HG03571 (cell line): ENCODE data around the gene MACROD2.
A peak's percentile ranks its signal among the peaks of the same experiment; 100 is the strongest.

Experiments
- ATAC-seq: cut with Tn5 transposase; IDR thresholded peaks from one replicate; pipeline ENCODE4 v1.9.1; 2021; ENCODE audit not compliant: unreplicated experiment

The MACROD2 gene

DNA sequence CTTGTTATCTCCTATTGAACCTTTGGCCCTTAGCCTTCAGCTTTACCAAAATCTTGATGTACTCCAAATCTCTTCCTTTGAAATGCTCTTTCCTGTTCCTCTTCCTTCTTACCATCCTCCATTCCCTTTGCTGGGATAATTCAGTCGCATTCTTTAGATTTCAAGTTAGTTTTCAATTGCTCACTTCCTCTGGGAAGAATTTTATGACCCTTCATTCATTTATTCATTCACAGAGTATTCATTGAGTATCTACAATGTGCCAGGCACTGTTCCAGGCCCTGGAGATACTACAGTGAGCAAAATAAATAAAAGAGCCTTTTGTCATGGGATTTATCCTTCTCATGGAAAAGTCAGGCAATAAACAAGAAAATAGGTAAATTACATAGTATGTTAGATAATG is 890.3 kb downstream of the MACROD2 start:
- ATAC-seq: no peak

DNA sequence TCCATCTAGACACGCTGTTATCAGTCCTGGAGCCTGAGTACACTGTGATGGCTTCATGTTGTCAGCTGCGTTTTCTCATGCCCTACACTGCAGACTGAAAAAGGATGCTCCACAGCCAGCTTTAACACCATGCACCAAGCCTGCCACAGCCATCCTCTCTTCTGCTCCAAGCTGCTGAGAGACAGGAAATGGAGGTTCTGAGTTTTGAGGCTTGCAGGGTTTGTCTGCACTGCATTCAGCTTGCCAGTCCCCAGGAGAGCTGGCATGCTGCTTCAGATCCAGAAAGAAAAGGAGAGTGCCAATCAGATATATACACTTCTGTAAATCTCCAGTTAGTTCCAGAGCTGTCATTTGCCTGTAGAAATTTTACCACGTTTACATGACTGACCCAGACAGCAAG is 892.8 kb downstream of the MACROD2 start:
- ATAC-seq: no peak

DNA sequence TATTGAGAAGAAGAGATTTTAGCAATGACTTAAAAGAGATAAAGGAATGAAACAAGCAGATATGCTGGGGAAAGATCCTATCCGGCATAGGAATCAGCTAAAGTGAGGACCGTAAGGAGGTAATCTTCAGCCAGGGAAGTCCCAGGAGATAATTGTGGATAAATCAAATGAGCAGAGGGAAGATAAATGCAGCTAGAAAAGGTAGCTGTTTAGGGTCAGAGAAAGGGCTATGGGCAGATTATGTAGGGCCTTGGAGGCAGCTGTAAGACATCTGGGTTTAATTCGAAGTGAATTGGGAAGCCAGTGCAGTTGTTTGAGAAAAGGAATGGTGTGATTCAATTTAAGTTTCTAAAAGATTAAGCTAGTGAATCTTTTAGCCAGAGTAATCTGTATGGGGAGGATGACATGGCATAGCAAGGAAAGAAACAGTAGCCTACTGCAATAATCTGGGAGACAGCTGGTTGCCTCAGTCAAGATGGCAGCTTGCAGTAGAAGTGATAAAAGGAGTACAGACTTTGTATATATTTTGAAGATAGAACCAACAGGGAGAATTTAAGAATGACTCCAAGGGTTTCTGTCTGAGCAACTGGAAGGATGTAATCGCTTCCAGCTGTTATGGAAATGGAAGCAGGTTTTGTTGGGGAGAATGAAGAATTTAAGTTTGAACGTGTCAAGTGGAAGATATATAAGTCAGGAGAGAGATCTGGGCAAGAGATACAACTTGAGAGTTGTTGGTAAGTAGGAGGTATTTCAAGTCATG is 894.4 kb downstream of the MACROD2 start:
- ATAC-seq: no peak

DNA sequence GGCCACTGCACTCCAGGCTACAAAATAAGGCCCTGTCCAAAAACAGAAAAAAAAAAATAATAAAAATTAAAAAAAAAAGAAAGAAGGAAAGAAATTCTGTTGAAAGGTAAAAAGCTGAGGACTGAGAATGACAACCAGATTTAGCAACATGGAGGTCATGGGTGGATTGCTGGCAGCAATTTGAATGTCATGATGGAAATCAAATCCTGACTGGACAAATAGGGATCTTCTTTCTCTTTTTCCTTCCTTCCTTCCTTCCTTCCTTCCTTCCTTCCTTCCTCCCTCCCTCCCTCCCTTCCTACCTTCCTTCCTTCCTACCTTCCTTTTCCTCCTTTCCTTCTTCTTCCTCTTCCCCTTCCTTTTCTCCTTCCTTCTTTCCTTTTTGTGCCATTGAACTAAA is 895.4 kb downstream of the MACROD2 start:
- no peak for ATAC-seq

- no peak for ATAC-seq
These were observed 897.5 kb downstream of the MACROD2 start for GRCh38 chr20:14892782-14893181.

DNA sequence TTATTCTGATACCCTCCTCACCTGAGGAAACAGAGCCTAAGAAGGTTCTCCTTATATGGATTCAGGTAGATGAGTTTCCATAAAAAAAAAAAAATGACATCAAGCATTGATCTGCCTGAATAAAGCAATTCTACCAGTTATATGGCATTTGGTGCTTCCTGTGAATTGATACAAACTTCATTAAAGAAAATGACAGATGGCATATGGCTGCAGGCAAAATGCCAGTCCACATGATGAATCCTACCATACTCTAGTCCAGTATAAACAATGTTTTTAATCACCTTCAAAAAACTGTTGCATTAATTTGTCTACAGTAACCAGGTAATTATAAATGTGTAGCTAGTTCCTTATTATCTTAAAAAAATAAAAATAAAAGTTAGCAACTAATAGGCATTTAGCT is 901.3 kb downstream of the MACROD2 start:
- ATAC-seq: no peak

GRCh38 chr20:14897608-14898007 is 902.3 kb downstream of the MACROD2 start:
- ATAC-seq: no peak

- peak; percentile 98 for ATAC-seq
These were observed 907.2 kb downstream of the MACROD2 start for GRCh38 chr20:14902432-14903089.

GRCh38 chr20:14906908-14907434 is 911.7 kb downstream of the MACROD2 start:
- no peak for ATAC-seq

DNA sequence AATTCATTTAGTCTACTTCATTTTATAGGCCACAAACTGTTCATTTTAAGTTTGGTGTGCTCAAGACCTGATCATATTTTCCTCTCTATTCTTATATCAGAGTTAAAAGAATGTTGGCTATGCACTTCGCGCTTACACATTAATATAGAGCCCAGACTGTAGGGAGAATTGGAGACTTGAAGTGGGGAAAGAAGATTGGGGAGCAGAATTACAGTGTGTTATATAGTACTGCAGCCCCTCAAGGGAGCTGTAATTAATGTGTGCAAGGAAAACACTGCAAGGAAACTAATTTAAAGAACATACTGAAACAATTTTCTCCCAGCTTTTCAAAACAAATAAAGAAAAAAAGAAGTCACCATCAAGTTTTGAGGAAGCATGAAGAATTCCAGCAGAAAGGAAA is 914.8 kb downstream of the MACROD2 start:
- ATAC-seq: no peak

DNA sequence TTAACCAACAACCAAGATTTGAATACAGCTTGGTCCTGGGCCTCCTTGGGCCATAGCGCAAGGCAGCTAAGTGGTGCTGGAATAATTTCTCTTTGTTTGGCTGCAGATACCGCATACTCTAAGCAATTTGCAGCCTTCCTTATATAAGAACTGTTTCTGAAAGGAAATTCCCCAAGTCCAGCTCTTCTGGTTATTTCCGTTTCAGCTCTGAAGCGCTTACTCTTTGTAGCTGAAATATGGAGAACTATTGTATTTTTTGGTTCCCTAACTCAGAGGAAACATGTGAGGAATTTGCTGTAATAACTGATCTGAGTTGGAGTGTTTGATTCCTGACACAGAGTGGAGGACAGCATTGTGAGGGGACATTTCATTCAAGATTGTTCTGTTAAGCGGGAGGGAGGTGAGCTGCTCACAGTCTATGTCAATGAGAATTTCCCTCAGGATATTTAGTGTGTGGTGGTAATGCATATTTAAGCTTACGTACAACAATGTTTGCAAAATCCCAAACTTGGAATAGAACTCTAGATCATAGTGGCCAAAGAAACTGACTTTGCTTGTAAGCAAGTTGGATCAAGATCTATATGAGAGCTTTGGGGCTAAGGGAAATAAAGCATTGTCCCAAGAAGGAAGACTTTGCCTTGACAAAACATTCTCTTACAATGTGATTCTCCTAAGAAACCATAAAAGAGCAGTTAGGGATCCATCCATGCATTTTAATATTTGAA is 918.7 kb downstream of the MACROD2 start:
- no peak for ATAC-seq

DNA sequence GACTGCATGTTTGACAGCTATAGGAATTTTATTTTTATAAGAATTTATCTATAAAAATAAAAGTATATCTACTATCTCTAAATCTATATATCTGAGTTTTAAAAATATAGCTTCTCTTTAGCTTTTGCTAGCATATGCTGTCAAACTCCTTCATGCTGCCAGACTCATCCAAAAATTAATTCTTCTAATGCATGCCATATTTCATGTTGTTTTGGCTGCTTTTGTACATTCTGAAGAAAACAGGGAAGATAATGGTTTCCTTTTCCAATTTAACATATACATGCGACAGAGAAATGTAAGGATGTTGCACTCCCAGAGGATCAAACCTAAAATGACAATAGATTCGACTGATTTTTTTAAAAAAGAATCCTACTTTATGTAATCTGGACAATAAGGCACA is 919.3 kb downstream of the MACROD2 start:
- ATAC-seq: no peak

DNA sequence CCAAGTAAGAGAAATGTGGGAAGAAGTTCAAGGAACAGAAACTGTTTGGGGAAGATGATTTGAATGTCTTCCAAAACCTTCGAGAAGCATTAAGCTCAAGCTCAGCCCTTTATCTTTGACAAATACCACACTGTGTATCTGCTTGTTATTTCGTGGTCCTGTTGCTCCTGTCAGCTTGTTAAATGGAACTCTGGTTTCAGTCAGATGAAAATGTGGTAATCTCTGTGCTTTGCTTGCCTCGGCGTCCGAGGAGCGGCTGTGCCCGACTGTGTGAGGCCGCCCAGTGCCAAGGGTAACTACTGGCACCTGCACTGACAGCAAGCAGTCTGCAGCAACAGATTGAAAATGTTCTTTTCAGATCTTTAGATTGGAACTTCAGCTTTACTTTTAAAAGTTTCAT is 920.0 kb downstream of the MACROD2 start:
- no peak for ATAC-seq

GRCh38 chr20:14916360-14916920 is 921.1 kb downstream of the MACROD2 start:
- no peak for ATAC-seq

DNA sequence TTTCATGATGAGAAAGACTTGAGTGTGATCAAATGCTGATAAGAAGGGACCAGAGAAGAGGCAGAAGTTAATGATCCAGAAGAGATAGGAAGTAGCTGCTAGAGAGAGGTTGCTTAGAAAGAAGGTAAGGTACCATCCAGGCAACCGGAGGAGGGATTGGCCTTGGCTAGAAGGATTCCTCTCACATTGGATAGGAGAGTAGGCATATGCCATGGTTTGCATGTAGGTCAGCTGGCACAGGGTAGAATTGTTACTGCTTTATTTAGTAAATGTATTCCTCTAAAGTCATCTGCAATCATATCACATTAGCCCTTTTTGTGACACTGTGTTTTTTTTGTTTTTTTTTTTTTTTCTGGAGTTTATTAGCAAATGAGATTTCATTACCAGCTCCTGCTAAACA is 923.0 kb downstream of the MACROD2 start:
- no peak for ATAC-seq

GRCh38 chr20:14918976-14919375 is 923.7 kb downstream of the MACROD2 start:
- no peak for ATAC-seq

GRCh38 chr20:14919501-14920081 is 924.3 kb downstream of the MACROD2 start:
- ATAC-seq: no peak

- no peak for ATAC-seq
These were observed 926.2 kb downstream of the MACROD2 start for GRCh38 chr20:14921513-14921912.

GRCh38 chr20:14922503-14923267 is 927.4 kb downstream of the MACROD2 start:
- no peak for ATAC-seq

GRCh38 chr20:14924433-14924832 is 929.1 kb downstream of the MACROD2 start:
- ATAC-seq: no peak
